WERI-Rb-1 (cell line): Measurements from ENCODE around the gene TWF1.
"Not testable (repeated sequence)": the region's sequence is repeated elsewhere in the genome, so short reads cannot be mapped to it uniquely, and the experiment has no call there.

Experiments
- DNase-seq: peaks from one replicate; pipeline ENCODE4 v3.0.0-alpha.2; 2020
- H3K27ac ChIP-seq: fragments of 250-450 bp; sonication (Bioruptor Pico); 2 replicates; pipeline ENCODE4 v1.5.1; 2020; ENCODE audit warnings: mild to moderate bottlenecking, moderate library complexity
- H3K27me3 ChIP-seq: fragments of 250-450 bp; sonication (Bioruptor Pico); 2 replicates; pipeline ENCODE4 v1.5.1; 2021; ENCODE audit warnings: mild to moderate bottlenecking, low read depth, moderate library complexity; ENCODE audit not compliant: insufficient read depth, severe bottlenecking
- H3K36me3 ChIP-seq: fragments of 250-450 bp; sonication (Bioruptor Pico); 2 replicates; pipeline ENCODE4 v1.5.1; 2020; ENCODE audit warnings: mild to moderate bottlenecking, moderate library complexity
- H3K4me3 ChIP-seq: 2 replicates; pipeline ENCODE4 v1.5.1; 2011; ENCODE audit warnings: low read depth, mild to moderate bottlenecking, control low read depth, low read length
- H3K9me3 ChIP-seq: fragments of 250-450 bp; sonication (Bioruptor Pico); 2 replicates; pipeline ENCODE4 v1.5.1; 2021; ENCODE audit warnings: mild to moderate bottlenecking, moderate library complexity; ENCODE audit not compliant: severe bottlenecking
- CTCF ChIP-seq: IDR thresholded peaks from 2 replicates; pipeline ENCODE4 v1.5.1; 2011; ENCODE audit warnings: low read depth, mild to moderate bottlenecking, control low read depth, inconsistent platforms, low read length

Gene TWF1

GRCh38 chr12:43805860-43806736, at the start of gene TWF1:
Gene TWF1 (minus strand): TSS chr12:43806317. CDS start chr12:43806245, 72 bp downstream.
- DNase-seq, result peak; percentile 81
- H3K4me3 ChIP-seq, result peak within 1 kb of the TSS; percentile 80
- no peaks in the 10 kb centered on the region for H3K27me3 ChIP-seq
- TF ChIP-seq CTCF, result peak; percentile 36
- H3K36me3 ChIP-seq, result peaks cover 21% of the 10 kb centered on the region
- peak within 1 kb of the TSS; percentile 92 for H3K27ac ChIP-seq
- no peaks in the 10 kb centered on the region for H3K9me3 ChIP-seq

GRCh38 chr12:43852744-43853143, 46.6 kb upstream of the TWF1 start:
- Histone ChIP-seq H3K4me3 (no peak overlapping the region), H3K27ac (no peak overlapping the region), H3K9me3 (no peaks in the 10 kb centered on the region), H3K27me3 (no peaks in the 10 kb centered on the region), H3K36me3 (no peaks in the 10 kb centered on the region)
- DNase-seq, result no peak
- TF ChIP-seq CTCF, result no peak

GRCh38 chr12:43848786-43849185, 42.7 kb upstream of the TWF1 start:
- Histone ChIP-seq H3K4me3 (no peak overlapping the region), H3K9me3 (no peaks in the 10 kb centered on the region), H3K27ac (no peak overlapping the region), H3K36me3 (0 out of 2 replicates have a peak, but pooled peaks cover 2% of the 10 kb centered on the region), H3K27me3 (no peaks in the 10 kb centered on the region)
- no peak for DNase-seq
- TF ChIP-seq CTCF, result no peak

- H3K27ac ChIP-seq, result no peak overlapping the region
- H3K36me3 ChIP-seq, result 0 out of 2 replicates have a peak, but pooled peaks cover 2% of the 10 kb centered on the region
- TF ChIP-seq CTCF, result no peak
- no peaks in the 10 kb centered on the region for H3K27me3 ChIP-seq
- DNase-seq, result no peak
- H3K9me3 ChIP-seq, result no peaks in the 10 kb centered on the region
- no peak overlapping the region for H3K4me3 ChIP-seq
Observed at GRCh38 chr12:43848226-43848507, 42.0 kb upstream of the TWF1 start.

- not testable (repeated sequence) for DNase-seq
Observed at GRCh38 chr12:43847425-43848225, 41.5 kb upstream of the TWF1 start.

GRCh38 chr12:43842259-43842658, 36.1 kb upstream of the TWF1 start:
- Histone ChIP-seq H3K27ac (no peak overlapping the region), H3K27me3 (no peaks in the 10 kb centered on the region), H3K9me3 (no peaks in the 10 kb centered on the region), H3K4me3 (no peak overlapping the region), H3K36me3 (0 out of 2 replicates have a peak, but pooled peaks cover 2% of the 10 kb centered on the region)
- TF ChIP-seq CTCF, result no peak
- no peak for DNase-seq

More at GRCh38 chr12:43847425-43848225, 41.5 kb upstream of the TWF1 start:
- H3K27ac ChIP-seq, H3K27me3 ChIP-seq, H3K36me3 ChIP-seq, H3K9me3 ChIP-seq, H3K4me3 ChIP-seq: not testable (repeated sequence)
